Measurements from ENCODE around the gene SUSD4. TPM values are rescaled to one million over a fixed set of nuclear protein-coding genes. Genes with fewer than 3 reads are reported as not detected.

SUSD4 gene
- polyA plus RNA-seq, 4 donors, result 14.6 to 24.6 (median 19.2) TPM

- DNase-seq (ENCODE audit: low read depth in 4 of 4, low spot score in 3 of 4), result no peak
Measured at GRCh38 chr1:223331301-223331700, 32.7 kb downstream of the SUSD4 start.

- DNase-seq (ENCODE audit: low read depth in 4 of 4, low spot score in 3 of 4), result no peak
Measured at GRCh38 chr1:223330466-223330865, 33.5 kb downstream of the SUSD4 start.

- DNase-seq (ENCODE audit: low read depth in 4 of 4, low spot score in 3 of 4), result no peak
Measured at GRCh38 chr1:223329664-223330415, 34.1 kb downstream of the SUSD4 start.

GRCh38 chr1:223329252-223329651 lies 34.7 kb downstream of the SUSD4 start:
- no peak for DNase-seq (ENCODE audit: low read depth in 4 of 4, low spot score in 3 of 4)

DNA sequence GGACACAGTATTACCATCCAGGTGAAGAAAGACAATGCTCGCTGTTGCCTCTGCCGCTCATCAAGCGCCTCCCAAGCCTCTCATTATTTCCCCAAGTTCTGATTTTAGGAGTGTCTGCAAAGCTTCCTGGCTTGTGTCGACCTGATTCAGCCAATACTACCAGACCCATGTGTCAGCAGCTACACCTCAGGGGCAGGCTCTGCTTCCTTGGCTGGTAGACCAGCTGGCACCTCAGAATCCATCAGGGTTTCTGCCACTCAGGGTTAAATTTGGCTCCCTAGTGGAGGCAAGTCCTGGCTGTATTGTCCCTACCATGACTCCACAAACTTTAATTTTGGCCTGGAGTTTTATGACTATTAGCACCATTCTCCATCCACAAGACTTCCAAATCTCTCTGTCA lies 35.4 kb downstream of the SUSD4 start:
- no peak for DNase-seq (ENCODE audit: low read depth in 4 of 4, low spot score in 3 of 4)

- no peak for DNase-seq (ENCODE audit: low read depth in 4 of 4, low spot score in 3 of 4)
Measured at GRCh38 chr1:223326776-223327175, 37.2 kb downstream of the SUSD4 start.

DNA sequence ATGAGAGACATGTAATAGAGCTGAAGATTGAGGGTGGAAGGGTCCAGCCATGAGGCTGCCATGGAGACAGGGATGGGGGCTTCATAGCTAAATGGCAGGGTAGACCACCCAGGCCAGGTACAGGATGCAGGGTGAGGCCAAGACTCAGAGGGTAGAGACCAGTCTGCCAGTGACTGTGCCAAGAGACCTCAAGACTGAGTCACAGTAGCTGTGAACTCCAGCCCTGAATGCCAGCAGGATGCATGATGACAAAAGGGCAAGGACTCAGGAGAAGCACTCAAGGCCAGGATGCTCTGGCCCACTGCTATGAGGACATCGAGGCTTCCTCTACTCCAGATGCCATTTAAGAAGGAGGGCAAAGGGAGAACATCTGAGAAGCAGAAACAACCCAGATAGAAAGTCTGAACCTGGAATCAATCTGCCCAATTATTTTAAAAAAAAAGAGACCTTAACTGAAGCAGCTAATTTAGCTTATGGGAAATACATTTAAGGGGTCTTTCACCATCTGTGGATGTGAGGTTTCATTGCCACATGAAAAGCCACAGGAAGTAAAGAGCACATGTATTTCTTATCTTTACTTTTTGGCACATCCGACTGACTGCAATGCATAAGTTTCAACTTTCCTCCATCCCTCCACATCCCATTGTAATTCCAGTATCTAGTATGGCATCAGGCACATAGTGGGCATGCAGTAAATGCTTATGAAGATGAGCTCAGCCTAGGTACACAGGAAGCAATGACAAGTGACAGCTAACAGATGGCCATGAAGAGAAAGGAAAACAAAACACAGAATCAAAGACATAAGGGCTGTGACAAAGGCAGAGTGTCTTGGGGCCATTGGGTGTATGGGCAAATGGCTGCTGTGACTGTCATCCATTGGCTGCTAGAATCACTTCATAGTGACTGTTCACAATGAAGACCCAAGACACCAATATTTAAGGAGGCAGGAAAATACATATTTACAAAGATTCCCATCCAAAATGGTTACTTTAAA lies 40.2 kb downstream of the SUSD4 start:
- DNase-seq (ENCODE audit: low read depth in 4 of 4, low spot score in 3 of 4), result no peak

DNA sequence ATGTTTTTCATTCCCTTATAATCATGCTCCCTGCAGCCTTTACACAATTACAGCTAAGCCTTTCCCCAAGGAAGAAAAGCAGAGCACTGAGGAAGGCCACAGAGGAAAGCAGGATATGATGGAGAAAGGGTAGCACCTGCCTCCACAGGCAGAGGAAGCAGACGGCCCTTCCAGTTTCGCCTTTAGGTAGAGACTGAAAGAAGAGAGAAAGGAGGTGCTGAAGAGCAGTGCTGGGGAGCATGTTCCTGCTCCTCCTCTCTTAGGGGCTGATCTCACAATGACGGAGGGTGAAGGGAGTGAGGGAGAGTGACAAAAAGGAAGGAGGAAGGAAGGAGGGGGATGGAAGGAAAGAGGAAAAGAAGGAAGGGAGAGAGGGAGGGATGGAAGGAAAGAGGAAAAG lies 41.1 kb downstream of the SUSD4 start:
- no peak for DNase-seq (ENCODE audit: low read depth in 4 of 4, low spot score in 3 of 4)

GRCh38 chr1:223320959-223321358 lies 43.0 kb downstream of the SUSD4 start:
- no peak for DNase-seq (ENCODE audit: low read depth in 4 of 4, low spot score in 3 of 4)

DNA sequence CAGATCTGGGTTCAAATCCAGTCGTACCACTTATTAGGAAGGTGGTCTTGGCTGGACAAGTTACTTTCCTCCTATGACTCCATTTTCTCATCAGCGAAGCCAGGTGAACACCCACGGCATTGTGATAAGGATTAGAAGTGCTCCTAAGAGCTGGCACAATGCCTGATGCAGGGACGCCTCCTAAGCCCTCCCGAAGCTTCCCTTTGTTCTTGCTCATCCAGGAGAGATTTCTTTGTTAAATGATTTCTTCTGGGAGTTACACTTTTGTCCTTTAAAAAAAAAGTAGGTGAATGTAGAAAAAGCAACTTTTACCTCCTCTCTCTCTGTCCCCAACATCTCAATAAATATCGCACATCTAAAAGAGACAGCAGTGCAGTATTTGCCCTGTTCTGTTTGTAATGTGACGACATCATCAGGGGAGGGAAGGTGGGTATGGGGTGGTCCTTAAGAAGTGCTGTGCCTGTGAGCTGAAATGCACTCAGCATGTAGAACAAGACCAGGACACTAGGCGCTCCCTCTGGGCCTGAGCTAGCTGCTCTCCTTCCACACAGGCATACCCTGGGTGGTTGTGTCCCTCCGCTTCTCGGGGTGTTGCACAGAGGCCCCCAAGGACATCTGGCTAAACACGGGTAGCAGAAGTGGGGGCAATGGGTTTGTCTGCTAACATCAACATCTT lies 43.9 kb downstream of the SUSD4 start:
- DNase-seq (ENCODE audit: low read depth in 4 of 4, low spot score in 3 of 4), result no peak

DNA sequence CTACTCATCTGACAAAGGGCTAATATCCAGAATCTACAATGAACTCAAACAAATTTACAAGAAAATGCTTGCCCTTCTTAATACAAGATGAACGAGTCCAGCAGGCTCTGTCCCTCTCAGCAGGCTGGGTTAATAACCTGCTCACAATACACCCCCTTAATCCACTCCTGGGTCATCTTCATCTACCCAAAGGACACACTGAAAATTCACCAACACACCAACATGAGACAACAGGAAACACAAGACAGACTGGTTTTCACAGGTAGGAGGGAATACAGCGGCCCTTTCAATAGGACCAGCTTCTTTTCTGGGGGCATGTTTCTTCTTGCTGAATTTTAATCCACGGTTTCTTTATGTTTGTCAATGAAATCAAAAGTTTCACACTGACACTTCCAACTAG lies 44.6 kb downstream of the SUSD4 start:
- no peak for DNase-seq (ENCODE audit: low read depth in 4 of 4, low spot score in 3 of 4)

DNA sequence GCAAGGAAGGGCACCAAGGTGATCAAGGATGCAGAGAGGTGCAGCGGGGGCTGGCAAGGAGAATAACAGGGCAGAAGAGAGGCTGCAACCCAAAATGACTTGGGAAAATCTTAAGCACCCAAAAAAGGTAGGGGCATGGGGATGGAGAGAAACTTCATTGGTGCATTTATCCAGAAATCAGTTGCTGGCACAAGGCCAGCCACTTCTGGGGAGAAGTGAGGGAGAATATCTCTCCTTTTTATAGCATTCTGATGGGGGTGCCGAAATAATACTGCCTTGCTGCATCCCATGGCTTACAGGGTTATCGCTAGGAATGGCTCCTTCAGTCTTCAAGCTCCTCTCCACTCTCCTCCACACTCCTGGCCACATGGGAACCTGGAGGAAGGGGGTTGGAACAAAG lies 47.9 kb downstream of the SUSD4 start:
- DNase-seq (ENCODE audit: low read depth in 4 of 4, low spot score in 3 of 4), result no peak

DNA sequence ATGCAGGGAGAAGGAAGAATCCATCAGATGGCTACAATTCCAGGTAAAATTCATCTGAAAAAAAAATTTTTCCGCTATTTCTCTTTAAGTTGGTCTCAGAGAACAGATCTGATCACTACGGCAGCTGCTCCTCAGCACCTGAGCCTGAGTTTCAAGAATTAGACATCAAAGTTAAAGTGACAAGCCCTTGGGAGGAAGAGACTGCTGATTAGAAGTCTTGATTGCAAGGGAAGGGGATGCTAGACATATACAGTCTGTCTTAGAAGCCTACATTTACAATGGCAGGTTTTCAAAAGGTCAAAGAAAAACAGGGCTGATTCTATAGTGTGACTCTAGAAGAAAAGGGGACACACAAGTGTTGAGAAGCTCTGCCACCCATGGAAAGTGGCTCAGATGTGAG lies 48.3 kb downstream of the SUSD4 start:
- DNase-seq (ENCODE audit: low read depth in 4 of 4, low spot score in 3 of 4), result no peak

DNA sequence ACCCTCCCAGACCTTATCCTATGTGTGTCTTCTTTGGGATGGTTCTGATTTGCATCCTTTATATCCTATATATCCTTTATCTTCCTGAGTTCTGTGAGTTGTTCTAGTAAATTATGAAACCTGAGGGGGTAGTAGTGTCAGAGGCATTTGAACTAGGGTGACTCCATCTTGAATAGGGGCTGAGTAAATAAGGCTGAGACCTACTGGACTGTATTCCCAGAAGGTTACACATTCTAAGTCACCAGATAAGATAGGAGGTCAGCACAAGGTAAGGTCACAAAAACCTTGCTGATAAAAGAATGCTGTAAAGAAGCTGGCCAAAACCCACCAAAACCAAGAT lies 50.6 kb downstream of the SUSD4 start:
- no peak for DNase-seq (ENCODE audit: low read depth in 4 of 4, low spot score in 3 of 4)

- no peak for DNase-seq (ENCODE audit: low read depth in 4 of 4, low spot score in 3 of 4)
Measured at GRCh38 chr1:223312705-223313414, 51.1 kb downstream of the SUSD4 start.

DNA sequence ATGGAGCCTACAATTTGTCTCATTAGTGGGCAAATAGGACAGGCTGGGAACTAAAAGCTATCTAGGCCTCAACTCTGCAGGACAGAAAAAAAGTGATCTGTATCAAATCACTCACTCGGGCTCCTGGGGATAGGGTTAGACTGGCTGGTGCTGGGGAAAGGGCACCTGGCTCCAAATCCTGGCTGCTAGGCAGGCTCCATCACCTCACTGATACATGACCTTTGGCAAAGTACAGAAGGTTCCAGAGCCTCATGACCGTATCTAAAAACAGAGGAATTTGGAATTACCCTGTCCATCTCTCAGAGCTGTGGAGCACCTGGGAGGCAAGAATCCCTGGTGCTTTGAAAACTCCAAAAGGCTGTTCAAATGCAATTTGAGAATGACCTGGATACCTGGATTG lies 51.7 kb downstream of the SUSD4 start:
- DNase-seq (ENCODE audit: low read depth in 4 of 4, low spot score in 3 of 4), result no peak

- DNase-seq (ENCODE audit: low read depth in 4 of 4, low spot score in 3 of 4), result no peak
Measured at GRCh38 chr1:223311826-223312225, 52.1 kb downstream of the SUSD4 start.

- DNase-seq (ENCODE audit: low read depth in 4 of 4, low spot score in 3 of 4), result no peak
Measured at GRCh38 chr1:223308136-223308535, 55.8 kb downstream of the SUSD4 start.

- no peak for DNase-seq (ENCODE audit: low read depth in 4 of 4, low spot score in 3 of 4)
Measured at GRCh38 chr1:223307544-223307943, 56.4 kb downstream of the SUSD4 start.

GRCh38 chr1:223304931-223305330 lies 59.0 kb downstream of the SUSD4 start:
- DNase-seq (ENCODE audit: low read depth in 4 of 4, low spot score in 3 of 4), result no peak

GRCh38 chr1:223301371-223301770 lies 62.6 kb downstream of the SUSD4 start:
- DNase-seq (ENCODE audit: low read depth in 4 of 4, low spot score in 3 of 4), result no peak

Data from right renal pelvis (tissue), 4 donors.